NT2/D1 (cell line): ENCODE results near the gene N4BP3.

Experiments used
- SUZ12 ChIP-seq: IDR thresholded peaks from 2 replicates; pipeline ENCODE4 v1.6.1; 2011; ENCODE audit not compliant: insufficient read length, insufficient read depth; ENCODE audit errors: extremely low read depth
- YY1 ChIP-seq: IDR thresholded peaks from 2 replicates; pipeline ENCODE4 v1.6.1; 2011; ENCODE audit not compliant: insufficient read length, insufficient read depth
- ZNF274 ChIP-seq: IDR thresholded peaks from 2 replicates; pipeline ENCODE4 v1.6.1; 2011; ENCODE audit warnings: mild to moderate bottlenecking, low read depth, low read length

GRCh38 chr5:178085316-178085715 is 28.0 kb upstream of the N4BP3 start:
- no peak for TF ChIP-seq ZNF274
- no peak for TF ChIP-seq YY1
- no peak for TF ChIP-seq SUZ12
